Body of pancreas (tissue), 4 donors: ENCODE results near the gene RAB44.

Source experiments
- POLR2A ChIP-seq, 3 donors: fragments of 450-650 bp; IDR thresholded peaks; one replicate each; pipeline ENCODE4 v1.6.1; 2016; ENCODE audit warnings: antibody characterized with exemption in 3 of 3, mild to moderate bottlenecking in 2 of 3
- TF ChIP-seq, protein P1 (sequence below), 7 experiments: fragments of 450-650 bp in 4 of 7; fragments of 200-600 bp in 3 of 7; sonication (generic) in 3 of 7; IDR thresholded peaks; one replicate each; pipeline ENCODE4 v1.5.1; 2016 to 2019; ENCODE audit warnings: antibody characterized with exemption in 7 of 7

DNA sequence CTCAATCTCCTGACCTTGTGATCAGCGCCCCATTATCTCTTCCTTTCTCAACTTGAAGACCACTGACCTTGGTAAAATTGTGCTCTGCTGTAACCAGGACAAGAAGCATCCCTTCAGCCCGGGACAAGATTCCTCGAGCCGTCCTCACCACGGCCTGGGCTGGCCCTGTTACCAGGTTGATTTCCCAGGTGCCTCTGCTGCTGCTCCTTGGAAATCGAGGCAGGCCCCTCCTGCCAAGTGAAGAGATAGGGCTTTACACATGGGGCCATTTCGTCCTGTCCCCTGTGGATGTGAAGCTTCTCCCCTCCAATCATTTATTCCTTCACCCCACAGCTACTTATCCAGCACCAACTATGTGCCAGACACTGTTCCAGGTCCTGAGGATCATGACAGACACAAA is 21.5 kb downstream of the RAB44 start:
- TF ChIP-seq, protein P1, sequence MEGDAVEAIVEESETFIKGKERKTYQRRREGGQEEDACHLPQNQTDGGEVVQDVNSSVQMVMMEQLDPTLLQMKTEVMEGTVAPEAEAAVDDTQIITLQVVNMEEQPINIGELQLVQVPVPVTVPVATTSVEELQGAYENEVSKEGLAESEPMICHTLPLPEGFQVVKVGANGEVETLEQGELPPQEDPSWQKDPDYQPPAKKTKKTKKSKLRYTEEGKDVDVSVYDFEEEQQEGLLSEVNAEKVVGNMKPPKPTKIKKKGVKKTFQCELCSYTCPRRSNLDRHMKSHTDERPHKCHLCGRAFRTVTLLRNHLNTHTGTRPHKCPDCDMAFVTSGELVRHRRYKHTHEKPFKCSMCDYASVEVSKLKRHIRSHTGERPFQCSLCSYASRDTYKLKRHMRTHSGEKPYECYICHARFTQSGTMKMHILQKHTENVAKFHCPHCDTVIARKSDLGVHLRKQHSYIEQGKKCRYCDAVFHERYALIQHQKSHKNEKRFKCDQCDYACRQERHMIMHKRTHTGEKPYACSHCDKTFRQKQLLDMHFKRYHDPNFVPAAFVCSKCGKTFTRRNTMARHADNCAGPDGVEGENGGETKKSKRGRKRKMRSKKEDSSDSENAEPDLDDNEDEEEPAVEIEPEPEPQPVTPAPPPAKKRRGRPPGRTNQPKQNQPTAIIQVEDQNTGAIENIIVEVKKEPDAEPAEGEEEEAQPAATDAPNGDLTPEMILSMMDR (IDR thresholded peaks at IDR 0.05) = no peak
- no peak for TF ChIP-seq POLR2A (IDR thresholded peaks at IDR 0.05)
